Breast epithelium (tissue), 4 donors: ENCODE measurements around the gene ADARB2. TPM values are rescaled to one million over a fixed set of nuclear protein-coding genes. Genes with fewer than 3 reads are reported as not detected.

ENCODE experiments used
- DNase-seq, 2 donors: peaks; one replicate each; pipeline ENCODE4 v3.0.0-alpha.2; 2019; ENCODE audit warnings: low spot score in 2 of 2
- H3K27ac ChIP-seq, 2 donors: fragments of 200-600 bp; sonication (generic) in 1 of 2; one replicate each; pipeline ENCODE4 v1.5.1; 2016 to 2019; ENCODE audit warnings: mild to moderate bottlenecking in 1 of 2
- H3K27me3 ChIP-seq, 2 donors: fragments of 200-600 bp; sonication (generic) in 1 of 2; one replicate each; pipeline versions ENCODE4 v1.5.1 to v1.6.0; 2017 to 2019; ENCODE audit warnings: control low read depth in 1 of 2, mild to moderate bottlenecking in 1 of 2
- H3K36me3 ChIP-seq: fragments of 200-600 bp; one replicate; pipeline ENCODE4 v1.5.1; 2019
- H3K4me1 ChIP-seq, 2 donors: fragments of 200-600 bp; sonication (generic); one replicate each; pipeline ENCODE4 v1.5.1; 2016 to 2019; ENCODE audit warnings: control low read depth in 1 of 2
- H3K4me3 ChIP-seq, 3 donors: fragments of 200-600 bp; sonication (generic); 1 replicate in 2 of 3; 2 replicates in 1 of 3; pipeline ENCODE4 v1.5.1; 2016 to 2019; ENCODE audit warnings: mild to moderate bottlenecking in 3 of 3, moderate library complexity in 2 of 3
- H3K9me3 ChIP-seq, 2 donors: fragments of 200-600 bp; sonication (generic) in 1 of 2; one replicate each; pipeline ENCODE4 v1.5.1; 2016 to 2019; ENCODE audit warnings: control low read depth in 1 of 2
- CTCF ChIP-seq, 3 donors: fragments of 450-650 bp; IDR thresholded peaks; one replicate each; pipeline ENCODE4 v1.5.1; 2016 to 2017; ENCODE audit warnings: antibody characterized with exemption in 3 of 3, mild to moderate bottlenecking in 3 of 3, moderate library complexity in 3 of 3
- POLR2A ChIP-seq: fragments of 450-650 bp; IDR thresholded peaks from one replicate; pipeline ENCODE4 v1.6.1; 2016; ENCODE audit warnings: antibody characterized with exemption, mild to moderate bottlenecking, moderate library complexity
- POLR2AphosphoS5 ChIP-seq, 3 donors: sonication (generic); formaldehyde crosslinking; IDR thresholded peaks; one replicate each; pipeline ENCODE4 v1.6.1; 2017; ENCODE audit warnings: antibody characterized with exemption in 3 of 3
- intact Hi-C: fragments of 100-400 bp; cut with DNase I; formaldehyde crosslinking; loops from one replicate; pipeline ENCODE4 v1.15.1; 2023; ENCODE audit warnings: low total_unique reads
- total RNA-seq, 3 donors: library from RNA; depleted of rRNA; stranded (reverse); fragments of >200 nt; gene quantifications; one replicate each; pipeline ENCODE4 v1.1.0, GENCODE V29; 2016

The ADARB2 gene
- total RNA-seq, 3 donors from 2014 or later = 0.32 to 3.9 (median 2.0) TPM

- Histone ChIP-seq H3K27me3 (peaks cover 0 to 10% of the 10 kb centered on the region in 2 donors), H3K36me3 (no peaks in the 10 kb centered on the region), H3K4me3 (no peak overlapping the region), H3K27ac (no peak overlapping the region), H3K4me1 (no peaks in the 10 kb centered on the region), H3K9me3 (no peaks in the 10 kb centered on the region)
- no peak for DNase-seq
- intact Hi-C loops = no loop called here
- TF ChIP-seq POLR2A (no peak), CTCF (IDR thresholded peaks at IDR 0.05) (no peak), POLR2AphosphoS5 (IDR thresholded peaks at IDR 0.05) (no peak)
Measured at GRCh38 chr10:1315178-1315577, 422.1 kb downstream of the ADARB2 start.

GRCh38 chr10:1311726-1312125 is 425.6 kb downstream of the ADARB2 start:
- intact Hi-C loops = no loop called here
- peaks cover 0 to 10% of the 10 kb centered on the region in 2 donors for H3K27me3 ChIP-seq
- no peaks in the 10 kb centered on the region for H3K36me3 ChIP-seq
- no peak overlapping the region for H3K27ac ChIP-seq
- no peak overlapping the region for H3K4me3 ChIP-seq
- DNase-seq = no peak
- TF ChIP-seq CTCF (IDR thresholded peaks at IDR 0.05) (no peak), POLR2A (no peak), POLR2AphosphoS5 (IDR thresholded peaks at IDR 0.05) (no peak)
- no peaks in the 10 kb centered on the region for H3K4me1 ChIP-seq
- no peaks in the 10 kb centered on the region for H3K9me3 ChIP-seq

- Histone ChIP-seq H3K36me3 (no peaks in the 10 kb centered on the region), H3K4me1 (no peaks in the 10 kb centered on the region), H3K27me3 (peaks cover 0 to 10% of the 10 kb centered on the region in 2 donors), H3K9me3 (no peaks in the 10 kb centered on the region), H3K27ac (no peak overlapping the region), H3K4me3 (no peak overlapping the region)
- no peak for TF ChIP-seq POLR2A
- DNase-seq = no peak
- intact Hi-C loops = no loop called here
Measured at GRCh38 chr10:1310271-1310789, 427.0 kb downstream of the ADARB2 start.

GRCh38 chr10:1309617-1310270 is 427.6 kb downstream of the ADARB2 start:
- intact Hi-C loops = no loop called here
- H3K27ac ChIP-seq = no peak overlapping the region
- H3K9me3 ChIP-seq = no peaks in the 10 kb centered on the region
- no peaks in the 10 kb centered on the region for H3K4me1 ChIP-seq
- DNase-seq = no peak
- TF ChIP-seq POLR2AphosphoS5 (IDR thresholded peaks at IDR 0.05) (no peak), CTCF (IDR thresholded peaks at IDR 0.05) (no peak), POLR2A (no peak)
- no peak overlapping the region for H3K4me3 ChIP-seq
- H3K36me3 ChIP-seq = no peaks in the 10 kb centered on the region
- peaks cover 0 to 8% of the 10 kb centered on the region in 2 donors for H3K27me3 ChIP-seq

- DNase-seq = no peak
- no peak overlapping the region for H3K27ac ChIP-seq
- no peak overlapping the region for H3K4me3 ChIP-seq
- no peaks in the 10 kb centered on the region for H3K9me3 ChIP-seq
- no peaks in the 10 kb centered on the region for H3K36me3 ChIP-seq
- H3K27me3 ChIP-seq = peaks cover 0 to 2% of the 10 kb centered on the region in 2 donors
- TF ChIP-seq POLR2AphosphoS5 (IDR thresholded peaks at IDR 0.05) = no peak
- TF ChIP-seq POLR2A = no peak
- no peak for TF ChIP-seq CTCF (IDR thresholded peaks at IDR 0.05)
- intact Hi-C loops = no loop called here
- H3K4me1 ChIP-seq = no peaks in the 10 kb centered on the region
Measured at GRCh38 chr10:1308962-1309616, 428.2 kb downstream of the ADARB2 start.
